B cell (primary cell): ENCODE data around the gene NR4A3. TPM values are rescaled to one million over a fixed set of nuclear protein-coding genes. Genes with fewer than 3 reads are reported as not detected.

Experiments used
- ATAC-seq: fragments of 200-7000 bp; cut with Tn5 transposase; one replicate; pipeline ENCODE4 v1.10.0; 2021; ENCODE audit warnings: low read depth, mild to moderate bottlenecking, moderate number of reproducible peaks, moderate library complexity
- CTCF ChIA-PET: fragments of 350-600 bp; sonication (Branson Sonifier 250); formaldehyde crosslinking; loops from one replicate; lab custom pipeline; 2021; ENCODE audit warnings: antibody characterized with exemption, inconsistent platforms; lab: Charles Lee
- POLR2A ChIA-PET: fragments of 350-600 bp; sonication (Branson Sonifier 250); formaldehyde crosslinking; loops from one replicate; lab custom pipeline; 2021; ENCODE audit warnings: antibody characterized with exemption; lab: Charles Lee
- DNase-seq: peaks from one replicate; pipeline ENCODE4 v3.0.0; 2013
- H2AFZ ChIP-seq: 2 replicates; pipeline ENCODE4 v1.6.1; 2012; ENCODE audit warnings: mild to moderate bottlenecking, low read depth, low read length; ENCODE audit not compliant: insufficient read depth, poor library complexity, severe bottlenecking
- H3K27ac ChIP-seq, 2 donors: 1 replicate in 1 of 2; 2 replicates in 1 of 2; pipeline ENCODE4 v1.5.1; 2012 to 2013; ENCODE audit warnings: low read length in 2 of 2, mild to moderate bottlenecking in 2 of 2, moderate library complexity in 1 of 2
- H3K27me3 ChIP-seq, 4 experiments: fragments of 200-600 bp in 1 of 4; sonication (generic) in 1 of 4; replicated peaks in 1 of 4; 1 replicate in 2 of 4; 2 replicates in 2 of 4; pipeline versions ENCODE4 v1.6.1 to v1.7.0; 2013 to 2016; ENCODE audit warnings: low read length in 3 of 4, mild to moderate bottlenecking in 2 of 4, mixed read lengths in 1 of 4, moderate library complexity in 1 of 4; ENCODE audit not compliant: insufficient read depth in 4 of 4, control insufficient read depth in 3 of 4; ENCODE audit errors: control extremely low read depth in 1 of 4
- H3K36me3 ChIP-seq, 2 experiments: replicated peaks in 1 of 2; 1 replicate in 1 of 2; 2 replicates in 1 of 2; pipeline versions ENCODE4 v1.6.1 to v1.7.1; 2013; ENCODE audit warnings: low read length in 1 of 2; ENCODE audit not compliant: insufficient read depth in 2 of 2, control insufficient read depth in 1 of 2; ENCODE audit errors: control extremely low read depth in 1 of 2, extremely low read depth in 1 of 2
- H3K4me1 ChIP-seq, 2 donors: fragments of 200-600 bp in 1 of 2; sonication (generic) in 1 of 2; 1 replicate in 1 of 2; 2 replicates in 1 of 2; pipeline versions ENCODE4 v1.5.1 to v1.6.1; 2013 to 2017; ENCODE audit warnings: low read length in 2 of 2; ENCODE audit not compliant: control insufficient read depth in 2 of 2, insufficient read depth in 2 of 2
- H3K4me2 ChIP-seq: replicated peaks from 2 replicates; pipeline ENCODE3; 2012; ENCODE audit warnings: mild to moderate bottlenecking, low read depth, low read length; ENCODE audit not compliant: poor library complexity, severe bottlenecking
- H3K4me3 ChIP-seq, 5 experiments: fragments of 200-600 bp in 1 of 5; sonication (generic) in 1 of 5; 1 replicate in 3 of 5; 2 replicates in 2 of 5; pipeline versions ENCODE4 v1.5.1 to v1.7.0; 2011 to 2016; ENCODE audit warnings: low read length in 4 of 5, mild to moderate bottlenecking in 4 of 5, low read depth in 2 of 5, control low read depth in 1 of 5, moderate library complexity in 1 of 5; ENCODE audit not compliant: insufficient read depth in 1 of 5; ENCODE audit errors: control extremely low read depth in 1 of 5, extremely low read depth in 1 of 5
- H3K79me2 ChIP-seq: fragments of 200-600 bp; sonication (generic); one replicate; pipeline ENCODE4 v1.6.0; 2016; ENCODE audit warnings: low read length; ENCODE audit not compliant: control insufficient read depth, insufficient read depth
- H3K9ac ChIP-seq: fragments of 200-600 bp; sonication (generic); 2 replicates; pipeline ENCODE4 v1.6.1; 2017; ENCODE audit warnings: mild to moderate bottlenecking, low read length, moderate library complexity
- H3K9me3 ChIP-seq, 3 donors: one replicate each; pipeline versions ENCODE4 v1.6.1 to v1.7.1; 2013; ENCODE audit warnings: low read length in 2 of 3; ENCODE audit not compliant: control insufficient read depth in 2 of 3, insufficient read depth in 1 of 3; ENCODE audit errors: control extremely low read depth in 1 of 3
- H4K20me1 ChIP-seq: 2 replicates; pipeline ENCODE4 v1.6.0; 2012; ENCODE audit warnings: mild to moderate bottlenecking, low read length; ENCODE audit not compliant: insufficient read depth, control insufficient read depth, poor library complexity, severe bottlenecking
- H3K27ac Mint-ChIP-seq: one replicate; pipeline ENCODE4 v1.8.0; 2021; ENCODE audit warnings: mixed read lengths
- H3K27me3 Mint-ChIP-seq: one replicate; pipeline ENCODE4 v1.8.0; 2021; ENCODE audit warnings: mixed read lengths
- H3K4me1 Mint-ChIP-seq: one replicate; pipeline ENCODE4 v1.8.0; 2021; ENCODE audit warnings: mixed read lengths
- H3K4me3 Mint-ChIP-seq: one replicate; pipeline ENCODE4 v1.8.0; 2021; ENCODE audit warnings: mixed read lengths
- H3K9me3 Mint-ChIP-seq: one replicate; pipeline ENCODE4 v1.8.0; 2022; ENCODE audit warnings: mixed read lengths; ENCODE audit not compliant: insufficient read depth
- CTCF ChIP-seq: fragments of 200-600 bp; IDR thresholded peaks from one replicate; pipeline ENCODE4 v1.8.0; 2022; ENCODE audit warnings: antibody characterized with exemption, mild to moderate bottlenecking
- EZH2 ChIP-seq: IDR thresholded peaks from 2 replicates; pipeline ENCODE4 v1.6.1; 2012; ENCODE audit warnings: borderline replicate concordance, low read depth, mild to moderate bottlenecking, moderate library complexity, low read length; ENCODE audit not compliant: insufficient read depth, poor library complexity, severe bottlenecking
- WGBS: methylation state at CpG from one replicate; pipeline ENCODE4 v1.1.5; 2013; ENCODE audit warnings: missing lambda C conversion rate; ENCODE audit not compliant: insufficient coverage; 5-methylcytosine and 5-hydroxymethylcytosine counted together
- intact Hi-C: fragments of 100-400 bp; cut with micrococcal nuclease; formaldehyde crosslinking; loops from one replicate; pipeline ENCODE4 v1.10.0; 2022
- polyA minus RNA-seq: library from RNA; depleted of rRNA, polyadenylated mRNA; stranded (reverse); fragments of >200 nt; gene quantifications from 2 replicates; pipeline ENCODE4 v1.2.3, GENCODE V29; 2012
- polyA plus RNA-seq: library from polyadenylated mRNA; depleted of rRNA; stranded (reverse); fragments of >200 nt; gene quantifications from 2 replicates; pipeline ENCODE4 v1.2.3, GENCODE V29; 2012
- total RNA-seq, 2 donors: library from RNA; stranded (reverse); fragments of 120-200 nt in 1 of 2; gene quantifications; 1 replicate in 1 of 2; 2 replicates in 1 of 2; pipeline versions ENCODE4 v1.2.3 to v1.2.4, GENCODE V29; 2013 to 2022

NR4A3 gene
- 20.1 and 21.0 TPM in 2 replicates for total RNA-seq
- 0.58 TPM for total RNA-seq (2013)
- polyA plus RNA-seq, result 2.5 and 15.7 TPM in 2 replicates
- 26.1 and 26.2 TPM in 2 replicates for polyA minus RNA-seq

GRCh38 chr9:99821396-99822108 lies at the start of gene NR4A3:
Gene NR4A3, plus strand, starts transcription at chr9:99821885. Its CDS starts 6,158 bp downstream, at chr9:99828043.
- Histone ChIP-seq H3K4me3 (peak within 1 kb of the TSS; percentile 73 to 100 (median 89)), H3K9ac (peak within 1 kb of the TSS; percentile 92), H3K27ac (peak within 1 kb of the TSS; percentile 94 to 96), H3K4me2 (peak within 1 kb of the TSS; percentile 99), H3K79me2 (peaks cover 5% of the 10 kb centered on the region), H4K20me1 (peaks cover 22% of the 10 kb centered on the region), H3K36me3 (no peaks in the 10 kb centered on the region), H3K27me3 (peaks cover 0 to 48% (median 30%) of the 10 kb centered on the region in 4 experiments), H3K9me3 (peaks cover 0 to 17% (median 0%) of the 10 kb centered on the region in 3 donors), H3K4me1 (peaks cover 53 to 60% of the 10 kb centered on the region in 2 donors), H2AFZ (peak within 1 kb of the TSS; percentile 57)
- Mint-ChIP-seq H3K27ac (peak within 1 kb of the TSS; percentile 98), H3K27me3 (peaks cover 22% of the 10 kb centered on the region), H3K4me1 (peaks cover 60% of the 10 kb centered on the region), H3K9me3 (no peaks in the 10 kb centered on the region), H3K4me3 (peak within 1 kb of the TSS; percentile 100)
- under 1% methylated on average over 64 of the region's 75 CpGs for WGBS
- intact Hi-C loops, result loop anchor here (1.0 to 10.0 kb wide), 10 partner anchors 206 to 764 kb away; partner anchors contain the start of genes ERP44, INVS, TEX10 and TGFBR1
- peak; percentile 97 for DNase-seq
- peak; percentile 30 for TF ChIP-seq CTCF
- no peak for TF ChIP-seq EZH2
- CTCF ChIA-PET, result interaction anchor here (0.5 to 5.5 kb wide), 11 partner anchors 11 to 1898 kb away, joined by 3 to 46 read pairs (median 5); partner anchors contain the start of genes ALG2 and SEC61B
- ATAC-seq, result peak; percentile 32
- POLR2A ChIA-PET, result interaction anchor here (0.6 to 1.5 kb wide), 8 partner anchors 83 to 1489 kb away, joined by 3 to 6 read pairs (median 3); partner anchors contain the start of gene TEX10
